ENCODE measurements around the gene KCNC2. TPM values are rescaled to one million over a fixed set of nuclear protein-coding genes. Genes with fewer than 3 reads are reported as not detected.
A peak's percentile ranks its signal among the peaks of the same experiment; 100 is the strongest.
"Not testable (repeated sequence)": the region's sequence is repeated elsewhere in the genome, so short reads cannot be mapped to it uniquely, and the experiment has no call there.

Gene KCNC2
- under 1 TPM; 0.40 to 0.55 (median 0.44) TPM for polyA plus RNA-seq (ENCODE audit: insufficient read length in 3 of 3)

- DNase-seq (ENCODE audit: low read depth in 3 of 3, low spot score in 2 of 3): no peak
Measured at GRCh38 chr12:75209812-75210138, at the start of gene KCNC2. KCNC2 (minus strand) TSS chr12:75209839.

DNA sequence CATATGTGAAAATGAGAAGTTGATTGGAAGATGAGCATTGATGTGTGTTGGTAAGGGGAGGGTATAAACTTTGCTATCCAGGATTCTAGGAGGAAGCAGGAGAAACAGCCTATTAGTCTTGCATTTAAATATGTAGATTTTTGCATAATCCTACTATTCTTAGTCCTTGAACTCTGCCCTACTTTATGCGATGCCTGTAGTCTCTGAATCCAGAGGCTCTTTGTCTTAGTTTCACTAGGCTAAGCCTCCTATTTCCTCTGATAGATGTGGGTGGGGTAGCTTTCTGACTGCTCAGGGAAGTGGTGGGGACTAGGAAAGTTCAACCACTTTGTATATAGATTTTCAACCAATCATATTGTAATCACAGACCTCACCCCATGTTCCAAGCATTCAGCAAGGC is 49.5 kb upstream of the KCNC2 start:
- no peak for DNase-seq (ENCODE audit: low read depth in 3 of 3, low spot score in 2 of 3)

GRCh38 chr12:75257510-75257909 is 47.9 kb upstream of the KCNC2 start:
- DNase-seq (ENCODE audit: low read depth in 3 of 3, low spot score in 2 of 3): no peak

GRCh38 chr12:75245108-75245507 is 35.5 kb upstream of the KCNC2 start:
- DNase-seq (ENCODE audit: low read depth in 3 of 3, low spot score in 2 of 3): no peak

DNA sequence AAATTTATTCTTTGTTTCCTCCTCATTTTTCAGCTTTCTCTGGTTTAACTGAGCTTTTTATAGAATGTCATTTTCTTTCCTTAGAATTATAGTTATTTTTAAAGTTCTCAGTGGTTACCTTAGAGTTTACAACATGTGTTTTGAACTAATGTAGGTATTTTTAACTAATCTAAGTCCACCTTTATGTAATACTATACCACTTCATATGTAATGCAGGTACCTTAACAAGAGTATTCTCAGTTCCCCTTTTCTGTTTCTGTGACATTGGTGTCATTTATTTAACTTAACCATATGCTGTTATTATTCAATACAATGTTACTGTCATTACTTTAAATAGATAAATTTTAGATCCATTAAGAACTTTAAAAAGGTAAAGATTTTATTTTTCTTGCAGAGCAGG is 30.3 kb upstream of the KCNC2 start:
- DNase-seq (ENCODE audit: low read depth in 3 of 3, low spot score in 2 of 3): no peak

DNA sequence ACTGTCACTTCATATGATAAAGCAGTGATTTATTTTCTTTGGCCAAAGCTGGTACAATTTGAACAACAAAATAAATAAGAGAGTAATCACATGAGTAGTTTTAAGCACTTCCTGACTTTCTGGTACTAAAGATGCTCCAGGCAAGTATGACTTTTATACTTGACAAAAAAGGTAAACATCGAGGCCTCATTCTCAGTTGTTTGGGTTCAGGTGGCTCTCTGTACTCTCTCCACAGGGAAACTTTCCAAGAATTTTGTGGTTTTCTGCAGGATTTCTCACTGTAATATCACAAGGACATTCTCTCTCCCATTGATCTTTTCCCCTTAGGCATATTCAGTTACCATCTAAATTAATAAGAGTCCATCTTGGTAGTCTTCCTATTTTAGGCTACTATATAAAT is 26.6 kb upstream of the KCNC2 start:
- no peak for DNase-seq (ENCODE audit: low read depth in 3 of 3, low spot score in 2 of 3)

- no peak for DNase-seq (ENCODE audit: low read depth in 3 of 3, low spot score in 2 of 3)
Measured at GRCh38 chr12:75227132-75227531, 17.5 kb upstream of the KCNC2 start.

DNA sequence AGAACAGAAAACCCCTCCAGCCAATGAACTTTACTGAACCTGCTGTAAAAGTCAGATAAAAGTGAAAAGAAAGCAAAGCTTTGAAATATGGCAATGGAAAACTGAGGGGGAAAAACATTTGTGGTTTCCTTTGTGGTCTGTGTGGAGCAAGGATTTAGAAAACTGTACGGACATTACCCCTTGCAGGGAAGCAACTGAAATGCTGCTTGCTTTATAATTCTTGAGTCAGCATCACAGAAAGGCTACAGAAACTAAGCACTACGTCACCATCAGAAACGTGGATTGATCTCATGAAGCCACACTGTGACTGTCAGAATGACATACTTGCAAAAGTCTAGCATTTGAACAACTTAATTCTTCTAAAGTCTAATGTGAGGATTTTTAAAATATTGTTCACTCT is 2.4 kb upstream of the KCNC2 start:
- no peak for DNase-seq (ENCODE audit: low read depth in 3 of 3, low spot score in 2 of 3)

DNA sequence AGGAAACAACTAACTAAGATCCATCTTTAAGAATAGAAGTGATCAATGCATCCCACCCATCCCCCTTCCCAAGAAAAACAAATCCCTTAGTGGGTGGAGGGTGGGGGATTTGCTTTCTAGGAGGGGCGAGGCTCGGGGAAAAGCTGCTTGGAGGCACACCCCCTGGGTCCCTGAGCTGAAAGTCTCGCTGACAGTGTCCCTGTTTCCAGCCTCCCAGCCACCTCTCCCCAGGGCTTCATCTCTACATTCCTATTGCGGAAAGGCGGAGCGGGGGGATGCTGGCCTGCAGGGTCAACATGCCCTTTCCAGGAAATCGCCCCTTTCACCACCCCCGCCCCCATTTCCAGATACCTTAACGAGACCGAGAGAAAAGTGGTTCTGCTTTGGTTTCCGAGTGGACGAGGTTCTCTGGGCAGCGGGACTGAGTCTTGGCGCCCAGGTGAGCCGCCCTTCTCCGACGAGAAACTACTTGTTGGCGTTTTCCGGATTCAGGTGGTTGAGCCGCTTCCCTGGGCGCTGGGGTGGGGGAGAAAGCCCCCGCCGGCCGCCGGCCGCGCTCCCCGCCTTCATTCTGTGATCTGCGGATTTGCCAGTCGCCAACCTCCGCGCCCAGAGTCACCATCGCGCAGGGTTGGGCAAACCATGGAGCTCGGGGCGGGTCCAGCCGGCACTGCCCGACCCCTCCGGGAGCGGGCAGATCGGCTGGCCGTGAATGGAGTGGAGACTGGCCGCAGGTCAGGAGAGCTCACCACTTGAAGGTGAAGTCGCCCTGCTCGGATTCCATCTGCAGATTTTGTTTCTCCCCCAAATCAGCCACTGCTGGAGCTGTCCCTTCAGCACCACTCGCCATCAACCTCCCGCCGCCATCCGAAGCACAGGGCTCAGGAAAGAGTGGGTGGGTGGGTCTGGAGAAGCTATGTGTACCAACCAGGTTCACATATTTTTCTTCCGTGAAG is 505 bp downstream of the KCNC2 start:
- DNase-seq (ENCODE audit: low read depth in 3 of 3, low spot score in 2 of 3): peak; percentile 58 to 69 (median 62)

GRCh38 chr12:75207338-75208083 is 2.1 kb downstream of the KCNC2 start:
- DNase-seq (ENCODE audit: low read depth in 3 of 3, low spot score in 2 of 3): no peak

- DNase-seq (ENCODE audit: low read depth in 3 of 3, low spot score in 2 of 3): no peak
Measured at GRCh38 chr12:75205558-75205957, 4.1 kb downstream of the KCNC2 start.

DNA sequence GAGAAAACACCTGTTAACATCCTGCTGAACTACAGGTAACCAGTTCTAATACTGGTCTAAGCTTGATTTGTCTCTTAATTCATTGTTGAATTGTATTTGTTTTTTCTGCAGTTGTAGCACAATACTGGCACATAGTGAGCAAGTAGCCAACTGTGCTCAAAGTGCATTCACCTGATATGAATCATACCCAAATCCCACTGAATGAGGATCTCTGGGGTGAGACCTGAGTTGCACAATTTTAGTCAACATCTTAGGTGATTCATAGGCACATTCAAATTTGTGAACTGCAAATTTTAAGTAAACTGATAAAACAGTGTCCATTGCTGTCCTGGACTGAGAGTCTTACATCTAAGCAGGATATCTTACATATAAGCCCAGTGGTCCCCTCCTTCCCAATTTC is 12.8 kb downstream of the KCNC2 start:
- no peak for DNase-seq (ENCODE audit: low read depth in 3 of 3, low spot score in 2 of 3)

- DNase-seq (ENCODE audit: low read depth in 3 of 3, low spot score in 2 of 3): no peak
Measured at GRCh38 chr12:75196408-75196807, 13.2 kb downstream of the KCNC2 start.

DNA sequence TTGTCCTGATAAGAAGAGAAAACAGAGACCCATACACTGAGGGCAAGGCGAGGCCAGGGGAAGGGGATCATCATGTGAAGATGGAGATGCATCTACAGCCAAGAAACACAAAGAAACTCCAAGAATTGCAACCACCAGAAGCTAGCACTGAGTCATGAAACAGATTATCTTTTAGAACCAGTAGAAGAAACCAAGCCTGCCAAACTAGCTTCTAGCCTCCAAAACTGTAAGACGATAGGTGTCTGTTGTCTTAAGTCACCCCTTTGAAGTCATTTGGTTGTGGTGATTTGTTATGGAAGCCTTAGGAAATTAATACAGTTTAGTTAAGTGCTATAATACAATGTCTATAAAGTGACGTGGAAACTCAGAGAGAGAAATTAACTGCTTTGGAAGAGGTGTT is 15.4 kb downstream of the KCNC2 start:
- DNase-seq (ENCODE audit: low read depth in 3 of 3, low spot score in 2 of 3): no peak

- DNase-seq (ENCODE audit: low read depth in 3 of 3, low spot score in 2 of 3): no peak
Measured at GRCh38 chr12:75192196-75192595, 17.4 kb downstream of the KCNC2 start.

- no peak for DNase-seq (ENCODE audit: low read depth in 3 of 3, low spot score in 2 of 3)
Measured at GRCh38 chr12:75190846-75191245, 18.8 kb downstream of the KCNC2 start.

GRCh38 chr12:75185881-75186280 is 23.8 kb downstream of the KCNC2 start:
- not testable (repeated sequence) for DNase-seq (ENCODE audit: low read depth in 3 of 3, low spot score in 2 of 3)

DNA sequence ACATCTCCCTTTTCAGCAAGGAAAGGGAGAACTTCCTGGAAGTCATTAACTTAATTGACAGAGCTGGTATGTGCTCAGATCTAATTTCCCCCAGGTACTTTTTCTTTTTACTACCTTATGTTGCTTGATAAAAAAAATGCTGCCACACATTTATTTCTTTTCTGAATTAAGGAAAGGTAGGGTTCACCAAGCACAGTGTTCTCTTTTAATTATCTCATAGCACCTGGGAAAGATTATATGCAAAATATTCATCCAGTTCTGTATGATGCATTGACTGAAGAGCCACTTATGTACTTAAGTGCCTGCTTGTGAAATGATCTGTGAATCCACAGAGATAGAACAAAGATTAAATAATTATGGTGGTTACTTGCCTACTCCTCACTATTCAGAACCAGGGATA is 25.1 kb downstream of the KCNC2 start:
- DNase-seq (ENCODE audit: low read depth in 3 of 3, low spot score in 2 of 3): no peak

GRCh38 chr12:75183967-75184366 is 25.7 kb downstream of the KCNC2 start:
- DNase-seq (ENCODE audit: low read depth in 3 of 3, low spot score in 2 of 3): no peak

DNA sequence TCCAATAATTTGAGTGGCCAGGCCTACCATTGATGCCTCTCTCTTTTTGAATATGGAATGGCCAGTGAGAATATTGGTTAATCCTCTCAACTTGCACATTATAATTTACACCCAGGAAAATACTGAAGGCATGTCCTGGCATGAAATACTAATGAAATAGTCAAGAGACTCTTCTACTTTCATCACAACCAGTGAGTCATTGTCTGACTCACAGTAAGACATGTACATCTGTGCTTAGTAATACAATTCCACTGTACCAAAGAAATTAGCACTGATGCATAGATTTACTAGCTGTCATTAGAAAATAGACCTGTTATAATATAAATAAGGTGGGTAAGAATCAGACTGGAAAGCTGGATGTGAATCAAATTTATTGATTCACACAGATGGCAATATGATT is 31.6 kb downstream of the KCNC2 start:
- no peak for DNase-seq (ENCODE audit: low read depth in 3 of 3, low spot score in 2 of 3)

GRCh38 chr12:75172611-75173010 is 37.0 kb downstream of the KCNC2 start:
- DNase-seq (ENCODE audit: low read depth in 3 of 3, low spot score in 2 of 3): no peak

DNA sequence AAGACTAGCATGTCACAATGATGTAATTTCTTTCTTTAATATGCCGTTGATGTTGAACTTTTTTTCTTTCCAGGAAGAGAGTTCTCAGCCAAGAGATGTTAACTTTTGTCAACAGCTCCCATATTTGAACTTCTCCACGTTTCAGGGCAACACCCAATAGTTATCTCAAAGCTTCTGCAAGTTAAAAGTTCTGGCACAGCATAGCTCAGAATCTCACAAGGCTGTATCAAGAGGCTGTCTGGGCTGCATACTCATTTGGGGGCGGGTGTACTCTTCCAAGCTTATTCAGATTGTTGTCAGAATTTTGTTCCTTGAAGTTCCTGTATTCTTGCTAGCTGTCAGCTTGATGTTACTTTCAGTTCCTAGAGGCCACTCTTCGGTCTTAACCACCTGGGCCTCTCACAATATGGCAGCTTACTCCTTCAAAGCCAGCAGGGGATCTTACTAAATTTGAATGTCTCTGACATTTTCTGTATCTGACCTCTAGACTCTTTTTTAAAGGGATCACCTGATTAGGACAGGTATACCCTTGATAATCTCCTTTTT is 38.9 kb downstream of the KCNC2 start:
- no peak for DNase-seq (ENCODE audit: low read depth in 3 of 3, low spot score in 2 of 3)
